IgD-negative memory B cell (primary cell): ENCODE data around the gene GAK. TPM values are rescaled to one million over a fixed set of nuclear protein-coding genes. Genes with fewer than 3 reads are reported as not detected.

Source experiments
- H3K27ac Mint-ChIP-seq, 3 donors: one replicate each; pipeline ENCODE4 v1.8.0; 2020 to 2022; ENCODE audit warnings: mild to moderate bottlenecking in 3 of 3, mixed read lengths in 3 of 3, moderate library complexity in 1 of 3
- H3K27me3 Mint-ChIP-seq: one replicate; pipeline ENCODE4 v1.8.0; 2021; ENCODE audit warnings: mixed read lengths
- H3K36me3 Mint-ChIP-seq: one replicate; pipeline ENCODE4 v1.8.0; 2020; ENCODE audit warnings: mild to moderate bottlenecking, mixed read lengths
- H3K4me1 Mint-ChIP-seq, 3 donors: one replicate each; pipeline ENCODE4 v1.8.0; 2020 to 2022; ENCODE audit warnings: mixed read lengths in 3 of 3, mild to moderate bottlenecking in 1 of 3
- H3K4me3 Mint-ChIP-seq, 4 donors: one replicate each; pipeline ENCODE4 v1.8.0; 2020 to 2022; ENCODE audit warnings: mild to moderate bottlenecking in 4 of 4, mixed read lengths in 4 of 4, moderate library complexity in 3 of 4
- H3K9me3 Mint-ChIP-seq, 3 donors: one replicate each; pipeline ENCODE4 v1.8.0; 2020 to 2021; ENCODE audit warnings: mixed read lengths in 3 of 3, mild to moderate bottlenecking in 1 of 3
- polyA plus RNA-seq: library from polyadenylated mRNA; unstranded; fragments of 300-500 nt; fragmentation: Illumina TruSeq; gene quantifications from one replicate; pipeline ENCODE4 v1.2.3, GENCODE V29; 2021

The GAK gene
- polyA plus RNA-seq, 1 donor from 2014 or later: 74.7 TPM

DNA sequence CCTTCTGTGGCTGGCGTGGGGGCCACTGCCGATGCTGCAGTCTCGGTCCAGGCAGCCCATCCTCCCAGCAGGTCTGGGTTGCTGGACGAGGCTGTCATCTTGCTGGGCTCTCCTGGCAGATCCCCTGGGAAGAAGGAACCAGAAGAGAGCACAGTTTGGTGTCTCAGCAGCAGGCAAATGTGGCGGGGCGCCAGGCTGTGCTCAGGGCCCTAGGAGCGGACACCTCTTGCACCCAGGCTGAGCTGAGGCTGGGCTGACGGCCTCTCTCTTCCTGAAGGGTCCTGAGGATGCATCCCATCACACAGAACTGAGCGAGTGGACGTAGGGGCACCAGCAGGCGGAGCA lies 67.0 kb downstream of the GAK start:
- H3K4me1 Mint-ChIP-seq: peaks cover 0 to 2% (median 1%) of the 10 kb centered on the region in 3 donors
- H3K27me3 Mint-ChIP-seq: no peaks in the 10 kb centered on the region
- H3K36me3 Mint-ChIP-seq: peaks cover 6% of the 10 kb centered on the region
- H3K27ac Mint-ChIP-seq: no peak overlapping the region
- H3K4me3 Mint-ChIP-seq: no peak overlapping the region
- peaks cover 0 to 2% (median 0%) of the 10 kb centered on the region in 3 donors for H3K9me3 Mint-ChIP-seq

DNA sequence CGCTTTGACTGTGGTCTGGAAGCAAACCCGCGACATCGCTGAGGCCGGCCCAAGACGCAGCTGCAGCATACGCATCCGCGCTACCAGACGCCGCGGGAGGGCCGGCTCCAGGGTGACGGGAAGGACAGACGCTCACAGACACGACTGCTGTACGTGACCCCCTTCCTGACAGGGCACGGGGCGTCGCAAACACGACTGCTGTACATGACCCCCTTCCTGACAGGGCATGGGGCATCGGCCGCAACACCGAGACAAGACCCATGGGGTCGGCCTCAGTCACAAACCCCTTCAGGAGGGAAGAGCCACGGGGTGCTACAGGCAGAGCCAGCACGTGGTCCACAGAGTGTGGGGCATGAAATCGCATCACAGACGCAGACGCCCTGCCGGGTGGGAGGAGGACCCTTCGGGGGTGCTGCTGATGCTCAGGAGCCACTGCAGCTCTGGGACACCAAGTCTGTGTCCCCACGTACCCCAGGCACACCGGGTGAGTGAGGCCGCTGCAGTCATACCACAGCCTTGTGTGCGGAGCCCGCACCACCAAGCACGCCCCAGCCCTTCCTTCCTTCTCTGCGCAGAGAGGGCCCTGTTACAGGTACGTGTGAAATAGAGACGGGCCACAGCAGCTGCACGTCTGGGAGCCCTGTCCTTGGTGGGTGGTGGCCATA lies 67.5 kb downstream of the GAK start:
- H3K4me3 Mint-ChIP-seq: no peak overlapping the region
- peak overlapping the region in 1 of 3 donors; percentile 31 for H3K27ac Mint-ChIP-seq
- H3K36me3 Mint-ChIP-seq: peaks cover 6% of the 10 kb centered on the region
- peaks cover 0 to 2% (median 1%) of the 10 kb centered on the region in 3 donors for H3K4me1 Mint-ChIP-seq
- no peaks in the 10 kb centered on the region for H3K27me3 Mint-ChIP-seq
- no peaks in the 10 kb centered on the region for H3K9me3 Mint-ChIP-seq

DNA sequence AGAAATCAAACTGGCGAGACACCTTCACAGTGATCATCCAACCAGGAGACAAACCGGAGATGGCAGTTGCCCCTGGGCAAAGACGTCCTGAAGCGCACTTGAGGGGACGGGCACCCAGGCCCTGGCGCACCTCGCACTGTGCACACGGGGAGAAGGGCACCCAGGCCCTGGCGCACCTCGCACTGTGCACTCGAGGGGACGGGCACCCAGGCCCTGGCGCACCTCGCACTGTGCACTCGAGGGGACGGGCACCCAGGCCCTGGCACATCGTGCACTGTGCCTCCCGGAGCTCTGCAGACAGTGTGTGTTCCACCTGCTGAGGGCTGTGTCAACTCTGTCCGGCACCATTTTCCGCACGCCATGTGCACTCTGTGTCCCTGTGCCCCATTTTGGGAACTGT lies 71.6 kb downstream of the GAK start:
- Mint-ChIP-seq H3K4me3 (no peak overlapping the region), H3K36me3 (peaks cover 13% of the 10 kb centered on the region), H3K9me3 (no peaks in the 10 kb centered on the region), H3K27me3 (no peaks in the 10 kb centered on the region), H3K27ac (no peak overlapping the region), H3K4me1 (peaks cover 0 to 2% (median 1%) of the 10 kb centered on the region in 3 donors)

DNA sequence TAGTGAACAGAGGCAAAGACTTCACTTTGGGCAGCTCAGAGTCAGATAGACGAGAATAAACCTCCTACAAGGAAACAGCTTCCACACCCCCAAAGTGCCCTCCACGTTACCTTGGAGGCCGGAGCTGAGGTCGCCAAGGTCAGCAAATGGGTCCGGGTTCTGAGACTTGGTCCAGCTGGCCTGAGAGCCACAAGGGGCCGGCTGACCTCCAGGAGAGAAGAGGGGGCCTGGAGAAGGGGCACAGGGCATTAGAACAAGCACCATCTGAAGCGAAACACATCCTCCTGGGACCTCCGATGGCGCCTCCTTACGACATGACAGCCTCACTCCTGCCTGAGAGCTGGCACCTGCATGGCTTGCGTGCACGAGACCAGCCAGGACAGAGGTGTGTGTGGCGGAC lies 72.6 kb downstream of the GAK start:
- no peaks in the 10 kb centered on the region for H3K27me3 Mint-ChIP-seq
- H3K4me3 Mint-ChIP-seq: no peak overlapping the region
- peaks cover 0 to 2% (median 1%) of the 10 kb centered on the region in 3 donors for H3K4me1 Mint-ChIP-seq
- H3K9me3 Mint-ChIP-seq: no peaks in the 10 kb centered on the region
- peaks cover 13% of the 10 kb centered on the region for H3K36me3 Mint-ChIP-seq
- H3K27ac Mint-ChIP-seq: no peak overlapping the region

DNA sequence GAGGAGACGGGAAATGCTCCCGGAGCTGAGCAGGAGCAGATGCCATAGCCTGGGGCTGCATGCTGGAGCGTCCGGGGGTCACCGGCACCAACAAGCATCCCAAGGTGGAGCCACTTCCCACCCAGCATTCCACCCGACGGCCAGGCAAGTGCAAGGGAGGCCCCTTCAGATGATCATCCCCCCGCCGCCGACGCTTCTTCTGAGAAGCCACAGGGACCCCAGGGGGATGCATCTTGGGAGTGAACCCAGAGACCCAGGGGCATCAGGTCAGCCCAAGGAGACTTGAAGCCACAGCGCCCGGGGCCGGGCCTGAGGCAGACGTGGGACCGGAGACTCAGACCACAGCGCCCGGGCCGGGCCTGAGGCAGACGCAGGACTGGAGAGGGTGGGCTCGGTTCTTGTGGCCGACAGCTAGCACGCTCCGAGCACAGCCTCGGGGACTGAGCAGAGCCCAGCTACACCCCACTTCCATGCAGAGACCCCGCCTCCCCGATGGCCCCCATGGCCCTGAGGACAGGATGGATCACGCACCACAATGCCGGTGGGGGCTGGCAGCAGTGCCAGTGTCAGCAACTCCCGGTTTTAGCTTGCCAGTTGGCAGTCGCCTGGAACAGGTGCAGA lies 73.2 kb downstream of the GAK start:
- Mint-ChIP-seq H3K36me3 (peaks cover 13% of the 10 kb centered on the region), H3K9me3 (no peaks in the 10 kb centered on the region), H3K27ac (no peak overlapping the region), H3K4me3 (no peak overlapping the region), H3K27me3 (no peaks in the 10 kb centered on the region), H3K4me1 (peaks cover 0 to 2% (median 1%) of the 10 kb centered on the region in 3 donors)

DNA sequence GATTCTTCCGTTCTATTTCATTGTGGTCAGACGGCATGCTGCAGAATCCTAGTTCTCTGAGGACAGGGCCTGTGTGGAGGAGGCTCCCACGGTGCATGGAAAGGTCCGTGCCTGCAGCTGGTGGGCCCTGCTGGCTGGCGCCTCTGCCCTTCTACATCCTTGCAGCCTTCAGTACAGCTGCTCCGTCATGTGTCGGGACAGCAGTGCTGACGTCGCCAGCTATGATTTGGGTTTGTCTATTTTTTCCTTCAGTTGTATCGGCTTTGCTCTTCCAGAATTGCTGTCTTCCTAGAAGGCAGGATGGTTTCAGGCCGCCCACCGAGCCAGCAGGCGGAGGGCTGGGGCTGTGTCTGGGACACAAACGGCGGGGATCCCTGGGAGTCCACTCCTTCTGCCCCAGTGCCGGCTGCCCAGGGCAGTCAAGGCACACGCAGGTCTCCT lies 74.1 kb downstream of the GAK start:
- peaks cover 13% of the 10 kb centered on the region for H3K36me3 Mint-ChIP-seq
- peaks cover 0 to 2% (median 1%) of the 10 kb centered on the region in 3 donors for H3K4me1 Mint-ChIP-seq
- H3K9me3 Mint-ChIP-seq: no peaks in the 10 kb centered on the region
- no peak overlapping the region for H3K27ac Mint-ChIP-seq
- no peak overlapping the region for H3K4me3 Mint-ChIP-seq
- no peaks in the 10 kb centered on the region for H3K27me3 Mint-ChIP-seq

DNA sequence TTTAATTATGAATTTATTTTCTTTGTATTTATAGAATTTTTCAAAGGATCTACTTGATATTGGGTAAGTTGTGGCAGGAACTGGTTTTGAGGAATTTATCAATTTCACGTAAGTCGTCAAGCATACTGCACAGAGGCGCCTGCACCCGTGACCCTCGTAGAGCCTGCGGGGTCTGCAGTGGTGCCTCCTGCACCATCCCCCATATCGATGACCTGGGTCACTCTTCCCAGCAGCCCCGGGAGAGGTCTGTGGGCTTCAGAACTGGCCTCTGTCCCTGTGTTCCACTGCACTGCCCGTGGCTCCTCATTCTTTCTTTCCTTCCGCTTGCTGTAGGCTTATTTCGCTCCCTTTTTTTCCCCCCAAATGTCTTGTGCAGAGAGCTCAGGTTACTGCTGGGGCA lies 74.7 kb downstream of the GAK start:
- Mint-ChIP-seq H3K4me1 (peaks cover 0 to 2% (median 1%) of the 10 kb centered on the region in 3 donors), H3K36me3 (peaks cover 11% of the 10 kb centered on the region), H3K9me3 (no peaks in the 10 kb centered on the region), H3K27me3 (no peaks in the 10 kb centered on the region), H3K4me3 (peak overlapping the region in 1 of 4 donors; percentile 44), H3K27ac (peak overlapping the region in 1 of 3 donors; percentile 46)

DNA sequence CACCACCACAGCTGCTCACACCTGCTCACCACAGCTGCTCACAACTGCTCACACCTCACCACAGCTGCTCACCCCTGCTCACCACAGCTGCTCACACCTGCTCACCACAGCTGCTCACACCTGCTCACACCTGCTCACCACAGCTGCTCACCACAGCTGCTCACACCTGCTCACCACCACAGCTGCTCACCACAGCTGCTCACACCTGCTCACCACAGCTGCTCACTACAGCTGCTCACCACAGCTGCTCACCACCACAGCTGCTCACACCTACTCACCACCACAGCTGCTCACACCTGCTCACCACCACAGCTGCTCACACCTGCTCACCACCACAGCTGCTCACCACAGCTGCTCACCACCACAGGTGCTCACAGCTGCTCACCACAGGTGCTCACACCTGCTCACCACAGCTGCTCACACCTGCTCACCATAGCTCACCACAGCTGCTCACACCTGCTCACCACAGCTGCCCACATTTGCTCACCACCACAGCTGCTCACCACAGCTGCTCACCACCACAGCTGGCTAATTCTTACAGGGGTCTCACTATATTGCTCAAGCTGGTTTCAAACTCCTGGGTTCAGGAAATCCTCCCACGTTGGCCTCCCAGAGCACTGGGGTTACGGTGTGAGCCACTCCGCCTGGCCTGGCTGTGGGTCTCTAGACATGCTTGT lies 75.8 kb downstream of the GAK start:
- peak overlapping the region; percentile 32 to 77 (median 39) for H3K27ac Mint-ChIP-seq
- H3K36me3 Mint-ChIP-seq: peaks cover 11% of the 10 kb centered on the region
- H3K4me1 Mint-ChIP-seq: peaks cover 0 to 2% (median 1%) of the 10 kb centered on the region in 3 donors
- no peaks in the 10 kb centered on the region for H3K27me3 Mint-ChIP-seq
- H3K9me3 Mint-ChIP-seq: no peaks in the 10 kb centered on the region
- peak overlapping the region in 1 of 4 donors; percentile 54 for H3K4me3 Mint-ChIP-seq

DNA sequence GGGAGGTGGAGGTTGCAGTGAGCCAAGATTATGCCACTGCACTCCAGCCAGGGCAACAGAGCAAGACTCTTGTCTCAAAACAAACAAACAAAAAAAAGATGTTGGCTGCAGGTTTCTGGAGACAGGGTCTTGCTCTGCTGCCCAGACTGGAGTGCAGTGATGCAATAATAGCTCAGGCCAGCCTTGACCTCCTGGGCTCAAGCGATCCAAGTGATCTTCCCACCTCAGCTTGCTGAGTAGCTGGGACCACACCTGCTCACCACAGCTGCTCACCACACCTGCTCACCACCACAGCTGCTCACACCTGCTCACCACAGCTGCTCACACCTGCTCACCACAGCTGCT lies 76.3 kb downstream of the GAK start:
- Mint-ChIP-seq H3K27ac (peak overlapping the region in 2 of 3 donors; percentile 32 to 77), H3K4me1 (peaks cover 0 to 2% (median 1%) of the 10 kb centered on the region in 3 donors), H3K9me3 (no peaks in the 10 kb centered on the region), H3K36me3 (peaks cover 8% of the 10 kb centered on the region), H3K27me3 (no peaks in the 10 kb centered on the region), H3K4me3 (no peak overlapping the region)

DNA sequence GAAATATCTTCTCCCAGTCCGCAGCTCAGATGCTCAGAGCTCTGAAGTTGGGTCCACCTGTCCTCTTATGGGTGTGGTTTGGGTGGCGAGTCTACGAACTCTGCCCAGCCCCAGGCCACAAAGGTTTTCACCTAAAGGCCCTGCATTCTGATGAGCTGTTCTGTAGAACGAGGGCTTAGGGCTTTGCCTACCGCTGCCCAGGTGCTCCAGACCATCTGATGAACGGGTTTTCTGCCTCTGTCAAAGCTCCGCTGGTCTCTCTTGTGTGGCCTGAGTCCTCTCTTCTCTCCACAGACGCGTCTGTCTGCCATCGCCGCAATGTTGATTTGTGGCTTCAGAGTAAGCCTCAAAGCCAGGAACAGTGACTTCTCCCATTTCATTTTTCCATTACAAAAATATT lies 77.8 kb downstream of the GAK start:
- peak overlapping the region in 1 of 3 donors; percentile 50 for H3K27ac Mint-ChIP-seq
- no peak overlapping the region for H3K4me3 Mint-ChIP-seq
- no peaks in the 10 kb centered on the region for H3K9me3 Mint-ChIP-seq
- no peaks in the 10 kb centered on the region for H3K4me1 Mint-ChIP-seq
- no peaks in the 10 kb centered on the region for H3K27me3 Mint-ChIP-seq
- peaks cover 7% of the 10 kb centered on the region for H3K36me3 Mint-ChIP-seq

DNA sequence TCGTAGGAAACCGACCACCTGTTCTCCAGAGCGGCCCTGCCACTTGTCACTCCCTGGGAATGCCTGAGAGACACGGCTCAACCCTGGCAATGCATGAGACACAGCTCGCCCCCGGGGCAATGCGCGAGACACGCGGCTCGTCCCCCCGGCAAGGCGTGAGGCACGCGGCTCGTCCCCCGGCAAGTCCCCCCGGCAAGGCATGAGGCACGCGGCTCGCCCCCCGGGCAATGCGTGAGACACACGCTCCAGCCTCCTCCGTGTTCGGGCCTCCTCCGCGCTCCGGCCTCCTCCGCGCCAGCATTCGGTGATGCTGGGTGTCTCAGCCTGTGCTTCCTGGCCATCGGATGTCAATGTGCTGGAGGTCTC lies 78.7 kb downstream of the GAK start:
- H3K4me3 Mint-ChIP-seq: peak overlapping the region in 1 of 4 donors; percentile 33
- H3K4me1 Mint-ChIP-seq: no peaks in the 10 kb centered on the region
- no peaks in the 10 kb centered on the region for H3K27me3 Mint-ChIP-seq
- no peaks in the 10 kb centered on the region for H3K9me3 Mint-ChIP-seq
- H3K27ac Mint-ChIP-seq: no peak overlapping the region
- peaks cover 5% of the 10 kb centered on the region for H3K36me3 Mint-ChIP-seq

DNA sequence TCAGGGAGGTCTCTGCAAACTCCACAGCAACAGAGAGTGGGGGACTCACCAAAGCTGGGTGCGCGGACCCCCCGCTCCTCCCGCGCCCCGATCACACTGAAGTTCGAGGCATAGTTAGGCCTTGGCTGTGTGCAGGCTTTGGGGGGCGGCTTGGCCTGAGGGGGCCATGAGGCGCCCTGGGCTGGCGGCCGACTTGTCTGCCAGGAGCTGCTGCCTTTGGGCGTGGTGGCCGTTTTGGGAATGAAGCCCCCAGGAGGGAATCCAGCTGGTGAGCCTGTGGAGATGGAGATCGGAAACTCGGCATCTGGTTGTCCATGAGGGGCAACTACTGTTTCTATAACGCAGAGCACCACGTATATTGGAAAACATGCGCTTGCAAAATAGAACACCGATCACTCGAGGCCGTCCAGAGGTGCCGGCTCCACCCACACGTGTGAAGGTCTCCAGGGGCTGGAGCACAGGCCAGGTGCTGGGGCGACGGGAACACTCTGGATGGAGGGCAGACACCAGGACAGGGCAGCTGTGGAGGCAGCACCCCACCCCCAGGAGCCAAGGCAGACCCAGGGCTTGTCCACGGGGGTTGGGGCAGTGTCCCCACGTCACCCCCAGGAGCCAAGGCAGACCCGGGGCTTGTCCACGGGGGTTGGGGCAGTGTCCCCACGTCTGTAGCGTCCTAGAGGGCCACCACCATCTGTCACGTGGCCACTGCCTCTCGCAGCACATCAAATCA lies 80.2 kb downstream of the GAK start:
- Mint-ChIP-seq H3K9me3 (no peaks in the 10 kb centered on the region), H3K27me3 (no peaks in the 10 kb centered on the region), H3K36me3 (no peaks in the 10 kb centered on the region), H3K4me3 (no peak overlapping the region), H3K4me1 (no peaks in the 10 kb centered on the region), H3K27ac (no peak overlapping the region)

DNA sequence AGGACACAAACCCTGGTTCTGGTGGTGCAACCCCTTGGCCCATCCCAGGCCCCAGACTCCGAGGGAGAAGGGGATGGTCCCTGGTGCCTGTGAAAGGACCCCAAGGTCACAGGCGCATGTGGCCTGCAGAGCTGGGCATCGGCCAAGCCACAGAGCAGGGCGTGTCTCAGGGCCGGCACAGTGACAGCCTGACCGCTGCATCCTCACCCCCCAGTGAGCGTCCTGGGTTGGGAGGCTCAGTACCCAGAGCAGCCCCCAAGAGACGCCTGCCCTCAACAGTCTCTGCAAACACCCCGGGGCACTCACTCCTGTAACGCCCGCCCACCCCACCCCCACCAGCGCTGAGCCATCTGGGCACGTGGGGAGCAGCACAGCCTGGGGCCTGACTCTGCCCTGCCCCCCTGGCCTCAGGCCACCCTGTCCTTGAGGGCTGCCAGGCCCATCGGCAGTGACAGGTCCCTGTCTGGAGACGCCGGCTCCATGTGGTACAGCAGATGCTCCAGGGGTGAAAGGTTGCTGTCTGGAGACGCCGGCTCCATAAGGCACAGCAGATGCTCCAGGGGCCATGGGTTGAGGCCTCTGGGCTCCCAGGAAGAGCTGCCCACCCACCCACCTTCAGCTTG lies 81.7 kb downstream of the GAK start:
- no peak overlapping the region for H3K27ac Mint-ChIP-seq
- no peaks in the 10 kb centered on the region for H3K9me3 Mint-ChIP-seq
- no peaks in the 10 kb centered on the region for H3K27me3 Mint-ChIP-seq
- no peaks in the 10 kb centered on the region for H3K4me1 Mint-ChIP-seq
- H3K4me3 Mint-ChIP-seq: no peak overlapping the region
- H3K36me3 Mint-ChIP-seq: no peaks in the 10 kb centered on the region

DNA sequence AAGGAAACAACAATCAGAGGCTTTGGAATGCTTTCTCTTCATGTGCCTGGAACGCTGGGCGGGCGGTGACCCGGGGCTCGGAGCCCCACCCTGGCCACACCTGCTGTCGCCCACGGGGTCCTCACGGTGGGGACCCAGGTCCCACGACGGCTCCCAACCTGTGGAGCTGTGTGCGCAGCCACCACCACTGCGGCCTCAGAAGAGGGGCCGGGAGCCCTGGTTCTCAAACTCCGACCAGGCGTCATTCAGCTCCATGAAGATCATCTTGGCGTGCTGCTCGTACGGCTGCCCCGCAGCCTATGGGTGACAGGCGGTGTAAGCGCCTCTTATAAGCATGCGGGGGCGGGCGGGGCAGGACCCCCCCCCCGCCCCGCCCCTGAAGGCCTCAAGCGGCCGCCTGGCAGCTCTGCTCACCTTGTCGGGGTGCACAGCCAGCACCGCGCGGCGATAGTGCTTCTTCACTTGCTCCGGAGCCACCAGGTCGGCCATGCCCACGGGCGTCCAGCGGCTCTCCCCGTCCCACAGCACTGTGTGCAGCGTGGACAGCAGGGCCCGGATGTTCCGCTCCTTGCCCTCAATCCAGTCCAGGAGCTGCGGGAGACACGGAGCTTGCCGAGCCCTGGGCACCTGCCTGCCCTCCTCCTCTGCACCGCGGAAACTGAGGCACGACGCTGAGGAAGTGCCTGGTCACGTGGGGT lies 82.5 kb downstream of the GAK start:
- Mint-ChIP-seq H3K27ac (no peak overlapping the region), H3K36me3 (no peaks in the 10 kb centered on the region), H3K9me3 (no peaks in the 10 kb centered on the region), H3K4me1 (no peaks in the 10 kb centered on the region), H3K27me3 (no peaks in the 10 kb centered on the region), H3K4me3 (no peak overlapping the region)
